IPS-18a (cell line): ENCODE results near the gene MESD.

Experiments used
- H3K27ac ChIP-seq: one replicate; pipeline ENCODE4 v1.5.1; 2013; ENCODE audit warnings: low read length
- H3K27me3 ChIP-seq: one replicate; pipeline ENCODE4 v1.6.1; 2013; ENCODE audit warnings: mild to moderate bottlenecking, low read length; ENCODE audit not compliant: control insufficient read depth, insufficient read depth
- H3K36me3 ChIP-seq: one replicate; pipeline ENCODE4 v1.6.1; 2013; ENCODE audit warnings: low read depth, low read length; ENCODE audit not compliant: control insufficient read depth
- H3K4me1 ChIP-seq: one replicate; pipeline ENCODE4 v1.6.1; 2013; ENCODE audit warnings: low read depth, low read length; ENCODE audit not compliant: control insufficient read depth
- H3K4me3 ChIP-seq: one replicate; pipeline ENCODE4 v1.5.1; 2013; ENCODE audit warnings: low read length
- H3K9ac ChIP-seq: one replicate; pipeline ENCODE4 v1.6.1; 2013; ENCODE audit warnings: mild to moderate bottlenecking, low read length, moderate library complexity
- H3K9me3 ChIP-seq: one replicate; pipeline ENCODE4 v1.6.1; 2013; ENCODE audit warnings: low read depth, low read length; ENCODE audit not compliant: control insufficient read depth

MESD gene

DNA sequence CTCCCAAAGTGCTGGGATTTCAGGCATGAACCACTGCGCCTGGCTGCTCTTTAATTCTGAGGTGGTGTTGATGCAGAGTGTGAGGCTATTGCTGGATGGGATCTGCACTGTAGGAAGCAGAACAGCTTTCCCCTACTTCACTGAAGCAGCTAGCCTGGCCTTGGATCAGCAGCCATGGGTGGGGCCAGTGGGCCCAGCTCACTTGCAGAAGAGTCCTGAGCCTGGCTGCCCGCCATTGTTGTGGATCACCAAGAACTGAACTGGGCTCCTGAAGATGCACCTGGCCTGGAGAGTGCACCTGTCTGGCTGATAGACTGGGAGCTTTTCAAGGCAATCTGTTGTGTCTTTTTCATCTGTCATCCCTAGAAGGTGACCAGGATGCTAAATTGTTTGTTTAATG, 23.0 kb upstream of the MESD start:
- no peaks in the 10 kb centered on the region for H3K27me3 ChIP-seq
- H3K36me3 ChIP-seq, result no peaks in the 10 kb centered on the region
- H3K4me1 ChIP-seq, result no peaks in the 10 kb centered on the region
- no peaks in the 10 kb centered on the region for H3K9me3 ChIP-seq
- H3K9ac ChIP-seq, result no peak overlapping the region
- H3K4me3 ChIP-seq, result no peak overlapping the region
- no peak overlapping the region for H3K27ac ChIP-seq

DNA sequence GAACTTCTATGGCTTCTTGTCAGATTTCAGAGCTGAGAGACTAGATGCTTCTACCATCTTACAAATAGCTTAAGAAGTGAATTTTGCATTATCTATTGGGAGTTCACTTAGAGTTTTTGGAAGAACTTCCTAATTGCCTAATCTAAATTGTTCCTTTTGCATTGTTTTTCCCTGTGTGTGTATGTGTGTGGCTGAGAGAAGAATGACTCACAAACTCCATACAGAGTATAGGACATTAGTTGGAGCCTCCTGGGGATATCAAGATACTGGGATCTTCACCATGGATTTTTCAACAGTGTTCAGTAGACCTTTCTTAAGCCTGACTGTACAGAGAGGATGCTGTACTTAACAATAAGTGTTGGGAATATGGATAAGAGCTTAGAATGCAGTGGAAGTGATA, 22.0 kb upstream of the MESD start:
- no peaks in the 10 kb centered on the region for H3K27me3 ChIP-seq
- H3K27ac ChIP-seq, result no peak overlapping the region
- H3K9ac ChIP-seq, result no peak overlapping the region
- H3K4me3 ChIP-seq, result no peak overlapping the region
- no peaks in the 10 kb centered on the region for H3K9me3 ChIP-seq
- no peaks in the 10 kb centered on the region for H3K36me3 ChIP-seq
- H3K4me1 ChIP-seq, result no peaks in the 10 kb centered on the region

DNA sequence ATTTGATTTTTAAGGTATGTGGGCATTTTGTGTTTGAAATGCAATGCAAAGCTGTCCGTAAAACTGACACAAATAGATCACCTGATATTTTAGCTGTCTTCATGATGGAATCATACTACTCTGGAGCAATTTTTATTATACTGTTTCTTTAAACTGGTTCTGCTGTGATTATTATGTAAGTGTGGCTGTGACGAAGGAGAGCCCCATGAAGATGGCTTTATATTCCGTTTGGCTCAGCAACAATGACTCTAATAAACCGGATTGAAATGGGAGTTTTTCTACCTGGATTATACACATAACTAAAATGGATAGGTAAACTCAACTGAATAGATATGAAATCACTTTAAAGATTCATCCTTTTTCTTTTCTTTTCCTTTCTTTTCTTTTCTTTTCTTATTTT, 20.5 kb upstream of the MESD start:
- no peak overlapping the region for H3K4me3 ChIP-seq
- H3K9me3 ChIP-seq, result no peaks in the 10 kb centered on the region
- H3K9ac ChIP-seq, result no peak overlapping the region
- no peaks in the 10 kb centered on the region for H3K4me1 ChIP-seq
- no peaks in the 10 kb centered on the region for H3K36me3 ChIP-seq
- H3K27me3 ChIP-seq, result no peaks in the 10 kb centered on the region
- no peak overlapping the region for H3K27ac ChIP-seq

GRCh38 chr15:81008312-81008711, 18.7 kb upstream of the MESD start:
- Histone ChIP-seq H3K36me3 (no peaks in the 10 kb centered on the region), H3K9ac (no peak overlapping the region), H3K27me3 (no peaks in the 10 kb centered on the region), H3K4me3 (no peak overlapping the region), H3K27ac (no peak overlapping the region), H3K4me1 (no peaks in the 10 kb centered on the region), H3K9me3 (no peaks in the 10 kb centered on the region)

DNA sequence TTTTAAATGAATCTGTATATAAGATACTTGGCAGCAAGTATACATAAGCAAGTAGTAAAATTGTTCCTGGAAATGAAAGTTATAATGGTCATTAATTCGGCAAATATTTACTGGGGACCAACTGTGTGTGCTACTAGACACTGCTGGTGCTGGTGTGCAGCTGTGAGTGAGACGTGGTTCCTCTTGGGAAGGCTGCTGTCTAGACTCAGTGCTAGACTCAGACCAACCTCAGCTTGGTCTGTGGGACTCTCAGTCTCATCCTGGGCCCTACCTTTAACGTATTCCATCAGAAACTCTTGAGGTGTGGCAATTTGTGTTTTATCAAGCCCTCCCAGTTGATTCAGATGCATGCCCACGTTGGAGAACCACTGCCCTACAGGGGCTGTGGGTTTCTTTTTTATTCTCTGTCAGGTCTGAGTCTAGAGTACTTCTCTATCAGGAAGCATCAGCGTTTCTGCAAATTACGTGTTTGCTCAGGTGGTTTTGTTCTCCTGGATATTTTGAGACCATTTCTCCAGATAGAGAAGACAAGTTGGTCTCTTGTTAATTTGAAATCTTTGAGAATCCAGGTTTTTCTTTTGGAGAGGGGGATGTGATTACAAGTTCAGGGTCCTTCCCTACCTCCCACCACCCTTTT, 17.9 kb upstream of the MESD start:
- Histone ChIP-seq H3K36me3 (no peaks in the 10 kb centered on the region), H3K4me1 (peaks cover 2% of the 10 kb centered on the region), H3K9ac (no peak overlapping the region), H3K27ac (no peak overlapping the region), H3K9me3 (no peaks in the 10 kb centered on the region), H3K27me3 (peaks cover 5% of the 10 kb centered on the region), H3K4me3 (no peak overlapping the region)

DNA sequence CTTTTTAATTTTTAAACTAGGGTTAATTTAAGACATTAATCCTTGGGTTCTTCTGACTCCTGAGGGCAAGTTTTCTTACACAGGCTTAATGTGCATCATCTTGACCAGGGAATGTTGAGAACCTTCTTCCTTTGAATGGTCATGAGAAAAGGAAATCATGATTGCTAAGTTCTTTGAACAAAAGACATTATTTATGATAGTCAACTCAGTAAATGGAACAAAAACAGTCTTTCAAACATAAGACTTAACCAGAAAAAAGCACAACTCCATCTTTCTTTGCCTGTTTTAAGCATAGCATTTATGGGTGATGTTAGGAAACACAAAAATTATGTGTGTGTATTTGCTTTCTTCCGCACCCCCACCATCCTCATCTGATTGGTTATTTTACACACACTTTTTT, 16.5 kb upstream of the MESD start:
- no peaks in the 10 kb centered on the region for H3K9me3 ChIP-seq
- peaks cover 3% of the 10 kb centered on the region for H3K4me1 ChIP-seq
- H3K4me3 ChIP-seq, result no peak overlapping the region
- H3K27ac ChIP-seq, result no peak overlapping the region
- peaks cover 8% of the 10 kb centered on the region for H3K27me3 ChIP-seq
- no peaks in the 10 kb centered on the region for H3K36me3 ChIP-seq
- no peak overlapping the region for H3K9ac ChIP-seq

DNA sequence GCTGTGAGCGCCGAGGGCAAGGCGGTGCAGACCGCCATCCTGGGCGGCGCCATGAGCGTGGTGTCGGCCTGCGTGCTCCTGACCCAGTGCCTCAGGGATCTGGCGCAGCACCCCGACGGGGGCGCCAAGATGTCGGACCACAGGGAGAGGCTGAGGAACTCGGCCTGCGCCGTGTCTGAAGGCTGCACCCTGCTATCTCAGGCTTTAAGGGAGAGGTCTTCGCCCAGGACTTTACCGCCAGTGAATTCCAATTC, 13.4 kb upstream of the MESD start:
- Histone ChIP-seq H3K27ac (no peak overlapping the region), H3K27me3 (peaks cover 18% of the 10 kb centered on the region), H3K4me3 (no peak overlapping the region), H3K9me3 (no peaks in the 10 kb centered on the region), H3K4me1 (peaks cover 10% of the 10 kb centered on the region), H3K9ac (no peak overlapping the region), H3K36me3 (no peaks in the 10 kb centered on the region)

DNA sequence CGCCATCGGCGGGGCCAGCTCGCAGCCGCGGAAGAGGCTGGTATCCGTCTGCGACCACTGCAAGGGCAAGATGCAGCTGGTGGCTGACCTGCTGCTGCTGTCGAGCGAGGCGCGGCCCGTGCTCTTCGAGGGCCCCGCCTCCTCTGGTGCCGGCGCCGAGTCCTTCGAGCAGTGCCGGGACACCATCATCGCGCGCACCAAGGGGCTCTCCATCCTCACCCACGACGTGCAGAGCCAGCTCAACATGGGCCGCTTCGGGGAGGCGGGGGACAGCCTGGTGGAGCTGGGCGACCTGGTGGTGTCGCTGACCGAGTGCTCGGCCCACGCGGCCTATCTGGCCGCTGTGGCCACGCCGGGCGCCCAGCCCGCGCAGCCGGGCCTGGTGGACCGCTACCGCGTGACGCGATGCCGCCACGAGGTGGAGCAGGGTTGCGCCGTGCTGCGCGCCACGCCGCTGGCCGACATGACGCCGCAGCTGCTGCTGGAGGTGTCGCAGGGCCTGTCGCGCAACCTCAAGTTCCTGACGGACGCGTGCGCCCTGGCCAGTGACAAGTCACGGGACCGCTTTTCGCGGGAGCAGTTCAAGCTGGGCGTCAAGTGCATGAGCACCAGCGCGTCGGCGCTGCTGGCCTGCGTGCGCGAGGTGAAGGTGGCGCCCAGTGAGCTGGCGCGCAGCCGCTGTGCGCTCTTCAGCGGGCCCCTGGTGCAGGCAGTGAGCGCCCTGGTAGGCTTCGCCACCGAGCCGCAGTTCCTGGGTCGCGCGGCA, 12.9 kb upstream of the MESD start:
- Histone ChIP-seq H3K36me3 (no peaks in the 10 kb centered on the region), H3K9ac (no peak overlapping the region), H3K4me1 (peaks cover 10% of the 10 kb centered on the region), H3K27me3 (peaks cover 18% of the 10 kb centered on the region), H3K4me3 (peak overlapping the region; percentile 88), H3K9me3 (no peaks in the 10 kb centered on the region), H3K27ac (no peak overlapping the region)

DNA sequence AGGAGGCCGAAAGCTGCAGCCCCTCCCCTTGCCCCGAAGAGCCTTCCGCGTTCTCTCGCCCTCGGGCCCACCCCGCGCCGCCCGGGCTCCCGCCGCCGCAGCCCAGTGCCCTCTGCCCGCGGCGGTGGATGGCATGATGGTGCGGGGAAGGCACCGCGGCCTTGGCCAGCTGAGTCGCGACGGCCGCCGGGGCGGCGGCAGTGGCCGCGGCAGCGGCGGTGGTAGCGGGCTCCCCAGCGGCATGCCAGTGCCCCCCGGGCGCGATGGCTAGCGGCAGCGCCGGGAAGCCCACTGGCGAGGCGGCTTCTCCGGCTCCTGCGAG, 12.4 kb upstream of the MESD start:
- no peak overlapping the region for H3K9ac ChIP-seq

GRCh38 chr15:81001152-81002008, 11.8 kb upstream of the MESD start:
- Histone ChIP-seq H3K36me3 (no peaks in the 10 kb centered on the region), H3K4me1 (peaks cover 10% of the 10 kb centered on the region), H3K27me3 (peaks cover 18% of the 10 kb centered on the region), H3K9ac (peak overlapping the region; percentile 88), H3K9me3 (no peaks in the 10 kb centered on the region), H3K27ac (peak overlapping the region; percentile 45), H3K4me3 (peak overlapping the region; percentile 88)

More for the DNA sequence above, 12.4 kb upstream of the MESD start:
- Histone ChIP-seq H3K4me3 (peak overlapping the region; percentile 88), H3K9me3 (no peaks in the 10 kb centered on the region), H3K27ac (no peak overlapping the region), H3K36me3 (no peaks in the 10 kb centered on the region), H3K27me3 (peaks cover 18% of the 10 kb centered on the region), H3K4me1 (peaks cover 10% of the 10 kb centered on the region)

- Histone ChIP-seq H3K4me1 (peaks cover 10% of the 10 kb centered on the region), H3K9ac (peak within 1 kb of the TSS; percentile 88), H3K9me3 (no peaks in the 10 kb centered on the region), H3K36me3 (no peaks in the 10 kb centered on the region), H3K27ac (peak within 1 kb of the TSS; percentile 74), H3K27me3 (peaks cover 18% of the 10 kb centered on the region), H3K4me3 (peak within 1 kb of the TSS; percentile 88)
Observed at GRCh38 chr15:81000624-81001151, 11.1 kb upstream of the MESD start, which contains the start of gene TLNRD1. Gene TLNRD1 (plus strand): TSS chr15:81000923. CDS start chr15:81002272, 1,349 bp downstream.
